Mucosa of stomach (tissue), 1 donor: Measurements from ENCODE around the gene CAPZA2.
"Not testable (repeated sequence)": the region's sequence is repeated elsewhere in the genome, so short reads cannot be mapped to it uniquely, and the experiment has no call there.

Experiments
- H3K27me3 ChIP-seq: one replicate; pipeline ENCODE4 v1.7.0; 2013; ENCODE audit warnings: mild to moderate bottlenecking, low read length; ENCODE audit not compliant: control insufficient read depth, insufficient read depth
- H3K36me3 ChIP-seq: one replicate; pipeline ENCODE4 v1.7.0; 2013; ENCODE audit warnings: low read length; ENCODE audit not compliant: control insufficient read depth, insufficient read depth
- H3K4me1 ChIP-seq: one replicate; pipeline ENCODE4 v1.7.0; 2013; ENCODE audit warnings: mild to moderate bottlenecking, low read length; ENCODE audit not compliant: control insufficient read depth, insufficient read depth
- H3K4me3 ChIP-seq: one replicate; pipeline ENCODE4 v1.7.0; 2013; ENCODE audit warnings: low read length
- H3K9ac ChIP-seq: one replicate; pipeline ENCODE4 v1.7.0; 2013; ENCODE audit warnings: mild to moderate bottlenecking, low read length, moderate library complexity
- H3K9me3 ChIP-seq: one replicate; pipeline ENCODE4 v1.7.0; 2013; ENCODE audit warnings: mild to moderate bottlenecking, low read length, moderate library complexity; ENCODE audit not compliant: control insufficient read depth
- donor health status: Pancreatic carcinoma.

CAPZA2 gene

GRCh38 chr7:116929914-116930913 is 67.8 kb downstream of the CAPZA2 start:
- Histone ChIP-seq H3K36me3 (no peaks in the 10 kb centered on the region), H3K4me1 (peaks cover 6% of the 10 kb centered on the region), H3K9ac (no peak overlapping the region), H3K27me3 (peaks cover 3% of the 10 kb centered on the region), H3K4me3 (no peak overlapping the region), H3K9me3 (no peaks in the 10 kb centered on the region)

DNA sequence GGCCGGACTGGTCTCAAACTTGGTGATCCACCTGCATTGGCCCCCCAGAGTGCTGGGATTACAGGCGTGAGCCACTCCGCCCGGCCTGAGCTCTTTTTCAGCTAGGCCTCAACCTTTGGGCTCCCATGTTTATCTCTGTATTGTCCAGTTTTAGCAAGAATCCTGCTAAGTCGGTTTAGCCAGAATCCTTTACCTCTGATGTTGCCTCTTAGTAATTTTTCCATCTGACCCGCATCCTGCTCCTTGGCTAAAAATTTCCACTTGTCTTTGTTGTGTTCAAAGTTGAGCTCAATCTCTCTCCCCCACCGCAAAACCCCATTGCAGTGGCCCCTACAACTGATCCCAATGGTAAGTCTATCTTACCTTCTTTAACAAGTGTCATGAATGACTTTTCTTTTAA is 70.2 kb downstream of the CAPZA2 start:
- Histone ChIP-seq H3K9me3 (no peaks in the 10 kb centered on the region), H3K36me3 (no peaks in the 10 kb centered on the region), H3K9ac (no peak overlapping the region), H3K4me1 (peaks cover 6% of the 10 kb centered on the region), H3K4me3 (no peak overlapping the region), H3K27me3 (peaks cover 3% of the 10 kb centered on the region)

DNA sequence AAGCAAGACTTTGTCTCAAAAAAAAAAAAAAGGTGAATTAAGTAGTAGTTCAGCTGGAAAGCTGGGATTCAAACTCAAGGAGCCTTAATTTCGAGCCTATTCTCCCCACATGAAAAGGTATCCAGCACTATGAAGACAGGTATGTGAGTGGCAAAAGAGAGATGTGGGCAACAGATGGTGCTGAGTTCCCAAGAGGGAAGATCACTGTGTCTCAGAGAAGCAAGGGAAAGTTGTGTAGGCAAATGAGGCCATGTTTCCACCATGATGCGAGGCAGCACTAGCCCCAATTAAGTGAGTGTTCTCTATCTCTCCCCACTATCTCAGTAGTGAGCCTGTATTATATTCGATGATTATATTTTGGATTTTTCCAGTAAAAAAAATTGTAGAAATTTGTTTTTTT is 71.1 kb downstream of the CAPZA2 start:
- H3K27me3 ChIP-seq: peaks cover 3% of the 10 kb centered on the region

GRCh38 chr7:116934580-116934979 is 72.2 kb downstream of the CAPZA2 start:
- peaks cover 6% of the 10 kb centered on the region for H3K4me1 ChIP-seq
- no peaks in the 10 kb centered on the region for H3K9me3 ChIP-seq
- H3K4me3 ChIP-seq: no peak overlapping the region
- peaks cover 3% of the 10 kb centered on the region for H3K27me3 ChIP-seq
- H3K9ac ChIP-seq: no peak overlapping the region
- H3K36me3 ChIP-seq: no peaks in the 10 kb centered on the region

More for the DNA sequence above, 71.1 kb downstream of the CAPZA2 start:
- H3K4me3 ChIP-seq: no peak overlapping the region
- H3K9ac ChIP-seq: no peak overlapping the region
- H3K36me3 ChIP-seq: no peaks in the 10 kb centered on the region
- no peaks in the 10 kb centered on the region for H3K9me3 ChIP-seq
- H3K4me1 ChIP-seq: peaks cover 6% of the 10 kb centered on the region

DNA sequence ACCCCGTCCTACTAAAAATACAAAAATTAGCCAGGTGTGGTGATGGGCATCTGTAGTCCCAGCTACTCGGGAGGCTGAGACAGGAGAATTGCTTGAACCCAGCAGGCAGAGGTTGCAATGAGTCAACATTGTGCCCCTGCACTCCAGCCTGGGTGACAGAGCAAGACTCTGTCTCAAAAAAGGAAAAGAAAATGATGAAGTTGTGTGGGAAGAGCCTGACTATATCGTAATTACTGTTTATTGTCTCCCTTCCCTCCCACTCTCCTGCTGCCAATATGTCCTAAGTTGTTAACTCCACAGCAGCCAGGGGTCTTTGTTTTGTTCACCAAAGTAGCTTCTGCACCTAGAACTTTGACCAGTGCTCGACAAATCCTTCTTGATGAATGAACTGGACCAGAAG is 74.5 kb downstream of the CAPZA2 start:
- H3K4me3 ChIP-seq, H3K9ac ChIP-seq, H3K9me3 ChIP-seq, H3K27me3 ChIP-seq, H3K36me3 ChIP-seq, H3K4me1 ChIP-seq: not testable (repeated sequence)

DNA sequence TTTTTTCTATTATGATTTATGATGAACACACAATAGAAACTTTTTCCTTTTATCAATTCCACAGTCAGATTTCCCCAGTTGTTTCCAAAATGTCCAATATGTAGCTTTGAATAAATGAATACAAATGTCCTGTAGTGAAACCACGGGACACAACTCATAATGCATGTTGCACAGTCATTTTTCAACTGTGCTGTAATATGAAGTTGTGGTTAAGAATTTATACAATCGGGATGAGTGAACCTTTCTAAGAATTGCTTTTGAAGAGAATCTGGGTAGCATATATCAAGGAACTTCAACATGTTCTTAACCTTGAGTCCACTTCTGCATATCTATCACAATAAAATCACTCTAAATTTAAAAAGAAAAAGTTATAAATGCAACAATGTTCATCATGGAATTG is 76.3 kb downstream of the CAPZA2 start:
- H3K36me3 ChIP-seq: no peaks in the 10 kb centered on the region
- no peaks in the 10 kb centered on the region for H3K9me3 ChIP-seq
- no peaks in the 10 kb centered on the region for H3K27me3 ChIP-seq
- no peak overlapping the region for H3K4me3 ChIP-seq
- no peaks in the 10 kb centered on the region for H3K4me1 ChIP-seq
- no peak overlapping the region for H3K9ac ChIP-seq

DNA sequence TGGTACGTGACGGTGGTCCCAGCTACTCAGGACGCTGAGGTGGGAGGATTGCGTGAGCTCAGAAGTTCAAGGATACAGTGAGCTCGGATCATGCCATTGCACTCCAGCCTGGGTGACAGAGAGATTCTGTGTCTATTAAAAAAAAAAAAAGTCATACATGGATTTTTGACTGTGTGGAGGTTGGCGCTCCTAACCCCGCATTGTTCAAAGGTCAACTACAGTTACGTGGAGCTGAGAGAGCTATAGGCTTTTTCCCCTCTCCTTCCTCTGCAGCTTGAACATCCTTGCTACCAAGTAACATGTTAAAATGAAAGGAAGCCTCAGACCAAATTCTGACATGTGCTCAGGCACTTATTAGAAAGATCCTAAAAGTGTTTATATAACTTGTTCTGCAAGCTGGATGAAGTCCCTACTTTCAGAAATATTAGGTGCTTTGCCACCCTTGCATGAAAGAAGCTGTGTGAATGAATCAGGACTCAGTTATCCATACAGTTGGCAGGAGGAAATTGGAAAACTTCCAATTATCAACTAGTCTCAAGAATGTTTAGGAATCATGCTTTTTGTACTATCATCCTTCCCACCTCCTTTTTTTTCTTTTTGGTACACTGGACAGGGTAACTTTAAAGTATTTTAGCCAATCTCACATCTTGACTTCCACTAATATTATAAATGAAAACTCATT is 78.4 kb downstream of the CAPZA2 start:
- Histone ChIP-seq H3K27me3 (no peaks in the 10 kb centered on the region), H3K4me1 (no peaks in the 10 kb centered on the region), H3K9ac (no peak overlapping the region), H3K4me3 (no peak overlapping the region), H3K36me3 (no peaks in the 10 kb centered on the region), H3K9me3 (no peaks in the 10 kb centered on the region)

DNA sequence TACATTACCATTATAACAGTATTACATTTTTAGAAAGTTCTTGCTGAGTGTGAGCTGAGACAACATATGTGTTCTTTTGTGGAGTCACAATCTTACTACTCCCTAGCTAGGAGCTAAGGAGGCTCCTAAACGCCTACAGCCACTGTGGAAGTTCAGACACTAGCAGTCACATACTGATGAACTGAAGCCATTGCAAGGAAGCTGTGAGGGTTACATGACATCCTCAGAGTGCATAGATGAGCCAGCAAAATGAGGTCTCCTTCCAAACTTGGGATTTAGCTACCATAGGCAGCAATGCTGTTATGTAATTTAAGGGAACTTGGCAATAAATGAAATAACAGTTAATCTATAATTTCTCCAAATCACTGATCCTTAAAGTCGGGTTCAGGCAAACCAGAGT is 80.1 kb downstream of the CAPZA2 start:
- no peaks in the 10 kb centered on the region for H3K4me1 ChIP-seq
- H3K4me3 ChIP-seq: no peak overlapping the region
- H3K36me3 ChIP-seq: no peaks in the 10 kb centered on the region
- no peaks in the 10 kb centered on the region for H3K9me3 ChIP-seq
- no peak overlapping the region for H3K9ac ChIP-seq
- no peaks in the 10 kb centered on the region for H3K27me3 ChIP-seq

DNA sequence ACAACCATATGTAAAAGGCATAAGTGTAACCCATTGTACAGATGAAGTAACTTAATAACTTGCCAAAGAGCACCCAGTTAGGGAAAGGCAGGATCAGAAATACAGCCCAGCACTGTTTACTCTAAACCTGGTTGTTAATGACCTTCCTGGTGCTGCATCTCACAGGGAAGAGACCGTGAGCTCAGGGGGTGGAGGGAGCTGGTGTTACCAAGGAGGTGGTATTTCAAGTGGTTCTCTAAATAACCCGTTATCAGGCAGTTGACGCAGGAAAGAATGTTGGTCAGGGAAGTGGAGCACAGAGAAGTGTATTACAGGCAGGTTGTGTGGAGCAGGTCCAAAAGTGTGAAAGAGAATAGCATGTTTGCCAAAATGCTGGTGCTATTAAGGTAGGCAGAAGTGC is 86.5 kb downstream of the CAPZA2 start:
- Histone ChIP-seq H3K9ac (no peak overlapping the region), H3K4me1 (no peaks in the 10 kb centered on the region), H3K9me3 (no peaks in the 10 kb centered on the region), H3K36me3 (no peaks in the 10 kb centered on the region), H3K27me3 (no peaks in the 10 kb centered on the region), H3K4me3 (no peak overlapping the region)

- Histone ChIP-seq H3K4me3 (no peak overlapping the region), H3K4me1 (no peaks in the 10 kb centered on the region), H3K9ac (no peak overlapping the region), H3K9me3 (no peaks in the 10 kb centered on the region), H3K27me3 (no peaks in the 10 kb centered on the region), H3K36me3 (no peaks in the 10 kb centered on the region)
Measured at GRCh38 chr7:116949941-116950801, 87.8 kb downstream of the CAPZA2 start.

DNA sequence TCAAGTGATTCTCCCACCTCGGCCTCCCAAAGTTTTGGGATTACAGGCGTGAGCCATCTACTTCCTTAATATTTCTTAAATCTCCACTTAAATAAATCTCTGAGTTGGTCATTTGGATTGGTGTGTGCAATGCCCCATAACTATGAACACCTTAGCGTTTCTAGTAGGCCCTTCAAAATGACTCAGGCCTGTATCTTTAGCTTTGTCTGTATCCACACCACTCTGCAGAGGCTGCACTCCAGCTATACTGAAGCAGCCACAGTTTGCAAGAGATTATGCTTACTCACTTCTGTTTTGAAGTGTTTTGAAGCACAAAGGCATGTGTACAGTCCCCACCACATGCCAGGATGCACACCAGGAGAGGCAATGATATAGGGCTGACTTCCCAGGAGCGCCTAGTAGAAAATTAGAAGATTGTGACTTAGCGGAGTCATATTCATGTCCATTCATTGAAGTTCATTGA is 88.5 kb downstream of the CAPZA2 start:
- Histone ChIP-seq H3K4me3 (no peak overlapping the region), H3K27me3 (no peaks in the 10 kb centered on the region), H3K9me3 (no peaks in the 10 kb centered on the region), H3K4me1 (no peaks in the 10 kb centered on the region), H3K36me3 (no peaks in the 10 kb centered on the region), H3K9ac (no peak overlapping the region)
